Stimulated activated CD8-positive, alpha-beta memory T cell treated with anti-CD3 and anti-CD28 coated beads, Interleukin-12 subunit alpha, Interleukin-12 subunit beta, amount 100 ng/mL, for 1 hour (primary cell): ENCODE measurements around the gene PSORS1C1.
"Not testable (repeated sequence)": the region's sequence is repeated elsewhere in the genome, so short reads cannot be mapped to it uniquely, and the experiment has no call there.

Source experiments
- DNase-seq: peaks from one replicate; pipeline ENCODE4 v3.0.0-alpha.2; 2020; ENCODE audit warnings: low read depth

The PSORS1C1 gene

GRCh38 chr6:31158863-31159855 is 44.6 kb downstream of the PSORS1C1 start:
- no peak for DNase-seq

GRCh38 chr6:31161216-31162126 is 46.9 kb downstream of the PSORS1C1 start:
- DNase-seq: no peak

- DNase-seq: no peak
Observed at GRCh38 chr6:31162463-31163165, 48.0 kb downstream of the PSORS1C1 start.

DNA sequence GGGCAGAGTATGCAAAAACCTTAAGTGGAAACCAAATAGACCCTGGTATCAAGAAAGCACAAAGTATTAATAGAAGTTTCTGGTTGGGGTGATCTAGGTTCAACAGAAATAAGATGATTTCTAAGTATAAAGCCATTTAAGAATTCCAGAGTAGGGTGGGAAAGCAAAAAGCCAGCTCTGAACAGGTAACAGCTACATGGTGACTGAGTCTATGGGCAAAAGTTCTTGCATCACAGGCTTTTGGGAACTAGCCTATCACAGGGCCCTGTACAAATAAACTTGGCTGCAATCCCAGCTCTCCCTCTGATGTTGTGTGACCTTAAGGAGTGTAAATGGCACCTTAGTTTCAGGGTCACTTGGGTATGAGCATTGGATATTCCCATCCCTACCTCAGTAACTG is 49.3 kb downstream of the PSORS1C1 start:
- DNase-seq: no peak

DNA sequence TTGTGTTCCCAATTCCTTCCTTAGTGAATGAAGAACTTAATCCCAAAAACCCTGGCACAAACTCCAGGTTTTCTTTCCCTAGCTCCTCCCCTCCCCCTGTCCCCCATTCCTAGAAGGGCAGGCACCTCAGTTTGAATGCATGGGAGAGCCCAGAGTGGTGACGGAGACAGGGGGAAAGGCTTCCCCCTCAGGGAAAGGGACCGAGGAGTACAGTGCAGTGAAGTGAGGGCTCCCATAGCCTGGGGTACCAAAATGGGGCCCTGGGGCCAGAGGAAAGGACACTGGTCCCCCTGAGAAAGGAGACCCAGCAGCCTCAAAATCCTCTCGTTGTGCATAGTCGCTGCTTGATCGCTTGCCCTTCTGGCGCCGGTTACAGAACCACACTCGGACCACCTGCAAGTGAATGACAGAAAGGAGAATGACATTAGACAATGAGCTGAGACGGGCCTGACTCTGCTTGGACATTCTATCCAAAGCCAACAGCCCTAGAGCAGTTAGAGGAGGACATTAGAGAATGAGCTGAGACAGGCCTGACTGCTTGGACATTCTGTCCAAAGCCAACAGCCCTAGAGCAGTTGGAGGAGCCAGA is 50.0 kb downstream of the PSORS1C1 start:
- not testable (repeated sequence) for DNase-seq

- not testable (repeated sequence) for DNase-seq
Observed at GRCh38 chr6:31165064-31165832, 50.6 kb downstream of the PSORS1C1 start.

DNA sequence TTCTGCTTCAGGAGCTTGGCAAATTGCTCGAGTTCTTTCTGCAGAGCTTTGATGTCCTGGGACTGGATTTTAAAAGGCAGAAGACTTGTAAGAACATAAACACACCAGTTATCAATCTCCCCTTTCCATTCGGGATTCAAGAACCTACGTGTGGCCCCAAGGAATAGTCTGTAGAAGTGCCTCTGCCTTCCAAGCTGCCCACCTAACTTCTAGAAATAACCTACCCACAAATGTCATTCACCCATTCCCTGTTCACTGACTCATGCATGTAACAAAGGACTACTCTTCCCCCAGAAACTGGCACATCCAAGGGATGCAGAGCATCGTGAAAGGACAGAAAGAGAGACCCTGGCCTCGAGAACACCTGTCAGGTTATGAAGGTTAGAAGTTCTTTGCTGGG is 51.4 kb downstream of the PSORS1C1 start:
- no peak for DNase-seq

DNA sequence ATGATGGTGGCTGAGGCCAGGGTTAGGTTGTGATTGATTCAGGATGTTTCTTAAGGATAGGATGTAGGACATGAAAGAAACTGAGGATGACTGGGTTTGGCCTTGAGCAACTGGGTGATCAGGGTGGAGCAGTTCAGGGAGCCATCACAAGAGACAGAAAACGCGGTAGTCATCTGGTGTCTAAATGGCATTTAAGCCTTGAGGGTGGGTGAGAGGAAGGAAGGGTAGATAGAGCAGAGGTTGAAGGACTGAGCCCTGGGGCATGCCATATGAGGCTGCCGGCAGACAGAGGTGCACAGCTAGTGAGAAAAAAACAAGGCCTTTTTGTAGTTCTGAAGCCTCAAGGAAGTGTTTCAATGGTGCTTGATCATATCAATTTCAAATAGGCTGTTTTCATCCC is 54.0 kb downstream of the PSORS1C1 start:
- DNase-seq: no peak

GRCh38 chr6:31169123-31169857 is 54.7 kb downstream of the PSORS1C1 start:
- DNase-seq: no peak

GRCh38 chr6:31169858-31170599 is 55.4 kb downstream of the PSORS1C1 start:
- not testable (repeated sequence) for DNase-seq

GRCh38 chr6:31170600-31170881 is 55.9 kb downstream of the PSORS1C1 start, which contains the start of gene POU5F1:
Gene POU5F1, minus strand, starts transcription at chr6:31170682. Its CDS starts 62 bp downstream, at chr6:31170620.
- DNase-seq: no peak

GRCh38 chr6:31170987-31171671 is 56.5 kb downstream of the PSORS1C1 start:
- DNase-seq: no peak

GRCh38 chr6:31171931-31172905 is 57.6 kb downstream of the PSORS1C1 start:
- no peak for DNase-seq

DNA sequence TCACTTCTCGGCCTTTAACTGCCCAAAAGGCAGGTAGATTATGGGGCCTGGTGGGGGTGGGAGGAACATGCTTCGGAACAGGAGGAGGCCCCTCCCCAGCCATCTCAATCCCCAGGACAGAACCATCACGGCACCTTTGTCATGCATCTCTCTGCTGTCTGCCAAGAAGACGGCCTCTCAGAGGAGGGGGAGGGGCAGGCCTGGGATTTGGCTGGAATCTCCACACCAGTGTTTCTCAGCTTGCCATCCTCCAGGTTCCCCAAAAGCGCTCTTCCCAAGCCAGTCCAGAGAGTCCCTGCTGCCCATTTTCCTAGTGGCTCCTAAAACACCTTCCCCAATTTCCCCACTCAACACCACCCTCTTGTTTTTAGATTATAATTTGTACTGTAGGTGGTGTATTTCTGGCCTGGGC is 58.4 kb downstream of the PSORS1C1 start:
- no peak for DNase-seq

GRCh38 chr6:31173406-31173805 is 58.8 kb downstream of the PSORS1C1 start:
- DNase-seq: no peak

- DNase-seq: no peak
Observed at GRCh38 chr6:31174378-31174777, 59.8 kb downstream of the PSORS1C1 start.

- DNase-seq: no peak
Observed at GRCh38 chr6:31175971-31176370, 61.4 kb downstream of the PSORS1C1 start.
